CD4-positive, alpha-beta T cell treated with Interferon gamma for 1 hour (primary cell): Measurements from ENCODE around the gene CCDC122.

Experiments used
- DNase-seq: peaks from one replicate; pipeline ENCODE4 v3.0.0-alpha.2; 2020

CCDC122 gene

DNA sequence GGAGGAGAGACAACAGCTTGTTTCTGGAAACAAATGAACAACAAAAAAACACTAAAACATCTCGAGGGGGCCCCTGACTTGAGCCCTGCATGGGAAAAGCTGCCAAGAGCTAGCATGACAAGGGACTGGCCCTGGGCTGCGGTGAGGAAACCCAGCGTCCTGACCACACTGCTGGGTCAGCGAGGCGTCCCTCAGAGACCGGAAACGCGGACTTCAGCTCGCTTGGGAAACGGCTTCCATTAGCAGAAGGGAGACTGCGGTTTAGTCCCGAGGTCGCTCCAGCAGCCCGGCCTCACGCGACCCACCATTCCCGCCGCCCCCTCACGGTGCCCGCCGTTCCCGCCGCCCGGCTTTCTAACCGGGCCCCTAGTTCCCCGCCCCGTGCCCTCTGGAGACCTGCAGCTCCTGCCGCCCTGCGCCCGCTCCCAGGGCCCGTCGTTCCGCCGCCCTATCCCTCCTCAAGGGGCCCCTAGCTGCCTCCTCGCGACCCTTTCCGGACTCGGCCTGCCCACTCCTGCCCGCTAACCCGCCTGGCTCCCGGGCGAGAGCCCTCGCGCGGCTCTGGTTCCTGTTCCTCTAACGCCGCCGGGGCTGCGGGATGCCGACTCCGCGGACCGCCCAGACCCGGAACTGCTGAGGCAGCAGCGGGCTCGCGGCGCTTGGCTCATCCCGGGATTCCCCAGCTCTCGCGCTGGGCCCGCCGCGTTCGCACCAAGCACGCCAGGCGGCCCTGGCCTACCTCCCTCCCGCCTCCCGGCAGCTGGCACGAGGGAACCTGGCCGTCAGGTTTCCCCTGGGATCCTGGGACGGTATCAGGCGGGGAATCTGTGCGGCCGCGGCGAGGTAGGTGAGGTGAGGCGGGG, at the start of gene CCDC122:
Gene CCDC122 (minus strand): TSS at position 849 of the 863 bp plus-strand sequence. CDS start 10,364 bp downstream, outside the sequence.
- peak; percentile 82 for DNase-seq

DNA sequence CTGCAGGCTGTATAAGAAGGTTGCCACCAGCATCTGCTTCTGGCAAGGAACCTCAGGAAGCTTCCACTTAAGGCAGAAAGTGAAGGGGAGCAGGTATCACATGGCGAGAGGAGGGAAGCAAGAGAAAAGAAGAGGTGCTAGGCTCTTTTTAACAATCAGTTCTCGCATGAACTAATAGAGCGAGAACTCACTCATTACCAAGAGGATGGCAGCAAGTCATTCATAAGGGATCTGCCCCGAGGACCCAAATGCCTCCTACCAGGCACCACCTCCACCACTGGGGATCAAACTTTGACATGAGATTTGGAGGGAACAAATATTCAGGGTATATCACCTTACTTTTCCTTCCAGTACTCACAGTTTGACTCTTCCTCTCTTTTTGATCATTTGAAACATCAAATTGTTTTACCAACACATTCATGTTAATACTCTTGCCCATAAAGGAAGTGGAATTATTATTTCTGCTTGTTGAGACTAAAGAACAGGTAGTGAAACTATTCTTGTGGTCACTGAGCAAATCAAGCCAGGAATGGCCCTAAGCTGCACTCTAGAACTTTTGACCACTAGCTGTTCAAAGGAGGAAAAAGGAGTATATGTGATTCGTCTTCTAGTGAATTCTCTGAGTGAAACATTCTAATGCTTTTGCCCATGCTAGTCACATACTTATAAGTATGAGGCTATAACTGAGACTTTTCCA, 45.2 kb upstream of the CCDC122 start:
- DNase-seq: no peak

DNA sequence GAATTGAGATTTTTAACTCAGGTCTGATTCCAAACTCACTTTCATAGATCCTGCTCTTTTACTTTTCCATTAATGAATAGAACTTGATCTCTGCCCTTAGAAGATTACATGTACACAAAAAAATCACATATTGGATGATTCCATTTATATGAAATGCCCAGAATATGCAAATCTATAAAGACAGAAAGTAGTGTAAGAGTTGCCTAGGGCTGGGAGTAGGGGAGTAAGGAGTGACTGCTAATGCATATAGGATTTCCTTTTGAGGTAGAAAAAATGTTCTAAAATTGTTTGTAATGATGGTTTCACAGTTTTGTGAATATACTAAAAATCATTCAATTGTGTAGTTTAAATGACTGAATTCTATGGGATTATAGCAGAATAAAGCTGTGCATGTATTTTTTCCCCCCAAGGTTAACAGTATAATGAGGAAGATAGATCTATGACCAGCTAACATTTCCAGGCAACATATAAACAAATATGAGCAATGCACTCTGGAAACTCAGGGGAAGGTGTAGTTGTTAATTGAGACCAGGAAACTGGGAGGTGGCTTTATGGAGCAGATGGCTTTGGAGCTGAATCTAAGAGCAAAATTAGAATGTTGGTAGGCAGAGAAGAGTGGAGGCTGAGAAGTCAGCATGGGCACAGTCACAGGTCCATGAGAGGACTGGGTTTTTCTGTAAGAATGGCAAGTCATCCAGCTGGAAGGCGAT, 41.6 kb upstream of the CCDC122 start:
- no peak for DNase-seq

DNA sequence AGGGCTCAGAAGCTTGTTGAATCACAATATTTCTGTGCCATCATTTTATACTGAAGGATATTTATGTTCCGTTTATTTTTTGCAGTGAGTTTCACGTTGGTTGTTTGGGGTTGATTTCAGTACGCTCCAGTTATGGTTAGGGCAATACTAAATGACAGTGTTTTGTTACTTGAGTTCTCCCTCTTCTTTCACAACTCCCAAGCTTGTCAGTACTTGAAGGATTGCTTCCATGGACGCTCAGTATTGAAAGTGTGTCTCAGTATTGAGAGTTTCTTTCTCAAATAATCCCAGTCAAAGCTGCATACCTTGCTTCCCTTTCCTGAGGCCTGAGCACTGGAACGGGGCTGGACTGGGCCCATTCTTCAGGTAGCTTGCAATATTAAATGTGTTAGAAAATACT, 39.1 kb upstream of the CCDC122 start:
- no peak for DNase-seq

DNA sequence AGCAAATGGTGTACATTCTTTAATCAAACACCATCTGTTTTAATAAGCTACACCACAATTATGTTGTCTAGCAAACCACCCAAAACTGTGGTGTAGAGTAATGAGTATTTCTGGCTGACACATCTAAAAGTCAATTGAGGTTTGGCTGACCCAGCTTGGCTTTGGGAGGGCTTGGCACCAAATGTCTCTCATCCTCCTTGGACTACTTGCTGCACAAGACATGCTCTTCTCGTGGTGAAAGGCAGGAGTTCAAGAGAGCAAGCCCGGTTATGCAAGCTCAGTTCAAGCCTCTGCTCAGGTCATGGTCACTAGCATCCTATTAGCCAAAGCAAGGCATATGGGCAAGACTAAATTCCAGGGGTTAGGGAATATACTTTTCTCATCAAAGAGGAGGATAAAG, 37.3 kb upstream of the CCDC122 start:
- DNase-seq: no peak

DNA sequence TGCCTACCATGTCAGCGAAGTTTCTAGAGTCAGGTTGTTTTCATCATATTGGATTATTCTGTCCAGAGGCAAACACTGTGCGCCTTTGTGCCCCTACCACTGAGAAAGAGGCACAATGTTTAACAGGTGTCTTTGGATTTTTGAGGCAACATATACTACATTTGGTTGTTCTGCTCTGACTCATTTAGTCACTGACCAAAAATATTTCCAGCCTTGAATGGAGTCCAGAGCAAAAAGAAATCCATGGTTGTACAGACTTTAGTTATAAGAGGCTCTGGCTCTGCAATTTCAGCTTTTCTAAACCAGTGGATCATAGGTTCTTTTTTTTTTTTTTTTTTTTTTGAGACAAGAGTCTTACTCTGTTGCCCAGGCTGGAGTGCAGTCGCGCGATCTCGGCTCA, 35.9 kb upstream of the CCDC122 start:
- DNase-seq: no peak

DNA sequence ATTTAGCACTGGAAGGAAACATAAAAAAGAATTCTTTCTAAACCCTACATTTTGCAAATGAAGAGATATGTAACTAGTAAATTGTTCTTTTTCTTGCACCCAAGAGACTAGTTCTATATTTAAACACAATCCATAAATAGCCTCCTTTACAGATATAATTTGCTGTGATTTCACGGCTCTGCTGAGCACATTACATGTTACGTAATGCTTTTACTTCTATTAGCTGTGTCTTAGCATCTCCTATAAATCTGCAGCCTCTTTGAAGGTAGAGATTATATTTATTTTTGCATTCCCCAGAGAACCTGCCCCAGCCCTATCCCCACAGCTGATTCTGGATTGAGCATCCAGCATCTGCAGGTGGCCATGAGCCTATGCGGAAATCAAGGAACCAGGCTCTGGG, 32.3 kb upstream of the CCDC122 start:
- DNase-seq: no peak

DNA sequence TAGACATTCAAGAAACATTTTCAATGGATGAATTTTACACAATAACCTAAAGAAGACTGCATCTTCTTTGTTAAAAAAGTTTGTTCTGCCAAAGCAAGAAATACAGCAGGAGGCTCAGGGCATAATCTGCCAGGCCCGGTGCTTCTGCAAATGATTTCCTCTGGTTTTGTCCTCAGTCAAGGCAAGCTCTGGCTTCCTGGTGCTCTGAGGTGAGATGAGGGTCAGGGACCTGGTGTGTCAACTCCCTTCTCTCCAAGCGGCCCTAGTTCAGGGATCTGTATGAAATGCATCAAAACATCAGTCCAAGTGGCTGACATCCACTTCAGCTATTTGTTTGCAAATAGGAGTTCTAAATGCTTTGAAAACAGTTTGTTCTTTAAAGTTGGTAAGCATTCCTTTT, 31.7 kb upstream of the CCDC122 start:
- DNase-seq: no peak

DNA sequence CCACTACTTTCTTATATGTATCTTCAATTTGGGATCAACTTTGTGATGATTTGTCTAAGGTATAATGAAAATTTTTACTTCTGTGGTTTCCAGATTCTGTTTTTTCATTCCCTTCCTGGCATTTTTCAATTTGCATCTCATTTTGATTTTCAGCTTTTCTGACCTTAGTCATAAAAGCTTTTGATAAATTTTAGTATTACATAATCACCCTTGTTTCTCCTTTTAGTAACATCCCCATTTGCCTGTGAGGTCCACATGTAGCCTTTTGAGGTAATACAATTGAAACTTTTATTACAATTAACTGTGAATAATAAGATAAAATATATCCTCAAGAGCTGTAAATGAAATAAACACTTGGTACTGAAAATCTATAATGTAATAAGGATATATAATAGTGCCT, 31.3 kb upstream of the CCDC122 start:
- DNase-seq: no peak

DNA sequence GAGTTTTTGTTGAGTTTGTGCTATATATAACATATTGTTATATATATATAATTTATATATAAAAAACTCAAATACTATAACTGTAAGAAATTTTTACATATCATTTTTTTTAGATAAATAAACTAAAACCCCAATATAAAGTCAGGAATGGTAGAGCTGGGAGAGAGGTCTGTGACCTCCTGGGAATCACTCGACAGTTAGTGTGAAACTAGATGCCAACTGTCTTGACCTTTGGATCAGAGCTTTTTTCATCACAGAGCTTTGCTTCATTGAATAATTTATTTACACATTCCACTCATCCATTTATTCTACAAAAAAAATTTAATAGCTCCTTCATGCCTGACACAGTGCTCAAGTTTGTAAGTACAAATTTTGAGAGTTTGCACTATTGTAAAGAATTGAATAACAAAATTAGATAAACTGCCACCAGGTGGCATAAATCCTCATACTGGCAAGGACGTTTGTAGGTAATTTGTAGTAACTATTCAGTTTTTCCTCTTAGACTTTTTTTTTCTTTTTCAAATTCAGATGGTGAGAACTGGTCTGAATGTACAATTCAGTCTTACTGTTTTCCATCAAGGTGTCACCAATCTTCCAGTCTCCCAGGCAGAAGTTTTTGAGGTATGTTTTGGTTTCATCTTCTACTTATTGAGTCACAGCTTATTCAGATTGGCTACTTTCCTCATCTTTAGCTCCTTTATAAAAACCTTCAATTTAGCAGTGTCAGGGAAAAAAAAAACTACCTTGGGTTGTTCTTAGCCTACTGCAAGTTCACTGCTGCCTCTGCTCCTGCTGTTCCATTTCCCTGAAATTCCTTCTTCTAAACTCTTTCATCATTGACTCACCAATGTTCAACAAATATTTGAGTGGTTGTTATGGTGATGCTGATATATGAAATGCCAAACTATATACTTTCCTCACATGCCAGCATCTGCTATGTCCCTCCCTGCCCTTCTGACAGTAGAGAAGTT, 28.9 kb upstream of the CCDC122 start:
- no peak for DNase-seq

DNA sequence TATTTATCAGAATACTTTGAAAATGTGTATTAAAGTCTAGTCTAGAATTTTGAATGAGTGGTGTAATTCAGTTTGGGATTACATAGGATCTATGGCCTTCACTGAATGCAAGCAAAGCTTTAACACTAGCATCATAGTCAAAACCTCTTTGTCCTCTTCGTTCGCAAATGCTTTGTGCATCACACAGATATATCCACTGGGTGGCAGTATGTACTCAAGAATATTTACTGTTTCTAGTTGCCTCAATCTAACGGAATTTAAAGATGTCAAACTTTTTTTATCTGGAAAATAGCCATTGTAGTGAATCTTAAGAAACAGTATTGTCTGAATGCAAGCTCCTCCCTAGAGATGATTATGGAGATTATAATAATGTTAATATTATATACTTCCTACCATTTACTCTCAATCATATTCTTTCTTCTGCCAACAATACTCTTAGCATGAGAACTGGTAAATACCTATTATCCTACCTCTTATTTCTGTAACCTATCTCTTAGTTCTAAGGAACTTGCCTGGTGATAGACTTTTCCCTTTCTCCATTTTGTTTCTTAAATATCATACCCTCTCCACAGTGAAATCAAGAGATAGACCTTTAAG, 26.0 kb upstream of the CCDC122 start:
- DNase-seq: no peak

DNA sequence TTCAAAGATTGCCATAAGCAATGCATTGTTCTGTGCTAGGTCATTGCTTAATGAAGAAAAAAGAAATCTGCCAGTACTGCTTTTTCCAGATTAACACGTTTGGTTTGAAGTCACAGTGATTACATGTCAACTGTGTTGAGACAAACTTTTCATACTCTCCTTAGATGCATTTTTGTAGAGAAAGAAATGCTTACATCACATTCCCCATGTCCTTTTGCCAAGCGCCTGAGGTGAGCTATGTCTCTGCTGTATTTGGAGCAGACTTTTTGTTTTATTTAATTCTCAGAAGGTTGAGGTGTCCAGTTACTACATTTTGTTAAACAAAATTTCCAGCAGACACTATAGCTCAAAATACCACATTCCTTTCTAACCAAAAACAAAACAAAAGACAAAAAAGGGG, 16.4 kb upstream of the CCDC122 start:
- no peak for DNase-seq

DNA sequence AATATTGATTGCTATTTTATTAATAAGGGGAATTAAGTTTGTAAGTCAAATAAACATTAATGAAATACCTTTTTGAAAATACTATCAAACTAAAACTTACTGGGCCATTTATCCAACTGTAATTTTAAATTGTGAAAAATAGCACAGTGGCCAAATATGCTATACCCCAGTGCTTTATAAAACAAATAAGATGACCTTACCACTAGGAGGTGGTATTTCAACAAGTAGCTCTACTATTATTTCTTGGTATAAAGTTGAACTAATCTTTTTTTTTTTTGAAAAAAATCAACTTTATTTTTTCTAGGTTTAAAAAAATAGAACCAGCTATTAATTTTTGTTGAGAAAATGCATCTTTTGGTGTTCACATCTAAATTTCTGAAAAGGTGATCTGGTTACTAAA, 14.9 kb upstream of the CCDC122 start:
- no peak for DNase-seq

DNA sequence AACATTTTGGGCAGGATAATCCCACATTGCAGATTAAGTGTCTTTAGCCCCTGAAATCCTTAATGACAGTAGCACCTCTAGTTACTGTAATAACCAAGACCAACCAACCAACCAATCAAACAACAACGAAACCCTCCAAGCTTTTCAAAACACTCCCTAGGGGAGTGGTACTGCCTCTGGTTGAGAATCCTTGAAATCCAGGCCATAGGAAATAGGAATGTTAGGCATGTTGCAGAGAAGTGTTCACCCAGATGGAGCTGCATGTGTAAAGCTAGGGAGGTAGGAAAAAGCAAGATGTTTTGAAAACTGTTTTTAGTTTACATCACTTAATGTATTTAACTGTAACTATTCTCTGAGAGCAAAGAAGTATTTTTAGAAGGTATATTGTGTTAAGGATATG, 4.7 kb upstream of the CCDC122 start:
- no peak for DNase-seq

DNA sequence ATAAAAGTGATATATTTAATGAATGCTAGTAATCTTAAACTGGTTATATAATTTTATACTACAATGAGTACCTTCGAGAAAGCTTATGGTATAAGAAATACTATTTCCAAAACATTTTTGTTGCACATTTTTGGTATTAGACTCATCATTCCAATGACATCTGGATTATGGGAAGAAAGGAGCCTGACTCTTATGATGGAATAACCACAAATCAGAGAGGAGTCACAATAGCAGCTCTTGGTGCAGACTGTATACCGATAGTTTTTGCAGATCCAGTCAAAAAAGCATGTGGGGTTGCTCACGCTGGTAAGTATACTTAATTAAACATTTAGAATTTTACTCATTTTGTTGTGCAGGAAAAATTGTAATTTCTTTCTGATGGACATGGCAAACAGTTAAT, 4.1 kb upstream of the CCDC122 start:
- no peak for DNase-seq

DNA sequence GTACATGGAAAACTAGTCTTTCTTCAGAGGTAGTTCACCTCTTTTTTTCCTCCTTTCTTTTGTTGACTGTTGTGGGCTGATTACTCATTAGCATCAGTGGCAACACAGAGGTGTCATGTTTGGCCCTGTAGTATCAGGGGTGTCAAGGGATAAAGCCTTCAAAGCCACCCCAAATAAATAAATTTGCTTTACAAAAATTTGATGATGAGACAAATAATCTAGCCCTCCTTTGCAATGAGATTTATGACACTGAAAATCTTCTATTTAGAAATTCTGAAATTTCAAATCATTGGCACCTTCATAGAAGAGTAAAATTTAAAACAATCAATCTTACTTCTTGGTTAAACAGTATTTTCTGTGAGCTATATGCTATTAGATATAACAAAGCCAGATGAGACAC, 2.0 kb upstream of the CCDC122 start:
- no peak for DNase-seq

DNA sequence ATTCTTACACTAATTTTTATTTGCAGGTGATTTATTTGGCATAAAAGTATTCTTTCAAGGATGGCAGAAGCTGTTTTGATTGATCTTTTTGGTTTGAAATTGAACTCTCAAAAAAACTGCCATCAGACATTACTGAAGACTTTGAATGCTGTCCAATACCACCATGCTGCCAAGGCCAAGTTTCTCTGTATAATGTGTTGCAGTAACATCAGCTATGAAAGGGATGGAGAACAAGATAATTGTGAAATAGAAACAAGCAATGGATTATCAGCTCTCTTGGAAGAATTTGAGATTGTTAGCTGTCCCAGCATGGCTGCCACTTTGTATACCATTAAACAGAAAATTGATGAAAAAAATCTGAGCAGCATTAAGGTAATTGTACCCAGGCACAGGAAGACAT, 1.4 kb upstream of the CCDC122 start:
- no peak for DNase-seq

DNA sequence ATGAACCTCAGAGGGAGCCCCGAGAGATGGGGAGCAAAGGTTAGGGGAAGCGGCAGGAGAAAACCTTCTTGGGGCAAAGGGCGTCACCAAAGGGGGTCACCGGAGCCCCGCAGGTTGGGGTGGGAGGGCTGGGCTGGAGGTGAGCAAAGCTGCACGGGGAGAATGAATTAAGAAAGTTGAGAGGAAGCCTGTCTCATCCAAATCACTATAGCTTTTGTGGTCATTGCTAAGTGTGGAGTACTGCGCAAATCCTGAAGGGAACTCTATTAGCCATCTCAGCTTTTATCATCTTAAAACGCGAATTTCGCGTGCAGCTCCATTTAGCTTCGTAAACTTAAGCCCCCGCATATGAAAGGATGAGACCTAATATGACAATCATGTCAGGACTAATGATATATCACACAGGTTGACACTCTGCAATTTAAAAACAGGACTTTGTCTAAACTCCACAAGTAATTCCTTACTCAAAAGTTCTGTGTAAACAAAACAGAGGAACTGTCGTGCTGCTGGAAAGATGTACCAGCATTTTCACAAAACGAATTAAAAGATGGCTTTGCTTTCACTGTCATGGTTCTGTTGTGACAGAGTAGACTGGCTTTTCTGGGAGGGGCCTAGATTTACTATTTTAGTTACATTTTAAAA, 795 bp upstream of the CCDC122 start:
- no peak for DNase-seq

DNA sequence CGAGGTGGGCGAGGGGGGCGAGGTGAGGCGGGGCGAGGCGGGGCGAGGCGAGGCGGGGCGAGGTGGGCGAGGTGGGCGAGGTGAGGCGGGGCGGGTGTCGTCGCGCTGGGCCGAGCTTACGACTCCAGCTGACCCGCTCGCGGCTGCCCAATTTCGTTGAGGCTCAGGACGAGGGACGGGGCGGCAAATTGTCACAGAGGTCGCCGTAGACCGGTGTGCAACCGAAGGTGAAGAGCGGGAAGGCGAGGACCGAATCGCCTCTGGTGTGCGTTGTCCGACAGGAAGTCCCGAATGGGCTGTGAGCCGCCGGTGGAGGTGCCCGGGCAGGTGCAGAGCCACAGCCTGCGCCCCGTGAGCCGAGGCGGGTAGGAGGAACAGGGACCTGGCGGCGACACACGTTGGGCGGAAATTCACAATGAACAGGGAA, 228 bp upstream of the CCDC122 start, which contains the start of gene LACC1:
Gene LACC1 (plus strand): TSS at position 150 of the 427 bp plus-strand sequence. CDS start 1,082 bp downstream, outside the sequence.
- peak; percentile 23 for DNase-seq

DNA sequence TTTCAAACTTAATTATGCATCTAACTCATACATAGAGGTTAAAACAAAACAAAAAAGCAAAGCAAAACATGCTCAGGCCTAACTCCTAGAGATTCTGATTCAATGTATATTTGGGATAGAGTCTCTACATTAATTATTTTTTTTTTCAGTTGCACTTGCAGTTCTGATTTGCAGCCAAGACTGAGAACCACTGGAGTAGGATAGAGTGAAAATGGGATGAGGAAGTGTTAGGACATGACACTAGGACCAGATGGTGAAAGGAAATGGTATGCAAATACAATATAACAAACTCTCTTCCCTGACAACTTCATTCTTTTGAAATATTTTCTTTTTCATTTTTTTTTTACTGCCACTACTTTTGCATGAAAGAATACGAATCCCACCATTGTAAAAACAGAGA, 1.8 kb downstream of the CCDC122 start:
- no peak for DNase-seq

DNA sequence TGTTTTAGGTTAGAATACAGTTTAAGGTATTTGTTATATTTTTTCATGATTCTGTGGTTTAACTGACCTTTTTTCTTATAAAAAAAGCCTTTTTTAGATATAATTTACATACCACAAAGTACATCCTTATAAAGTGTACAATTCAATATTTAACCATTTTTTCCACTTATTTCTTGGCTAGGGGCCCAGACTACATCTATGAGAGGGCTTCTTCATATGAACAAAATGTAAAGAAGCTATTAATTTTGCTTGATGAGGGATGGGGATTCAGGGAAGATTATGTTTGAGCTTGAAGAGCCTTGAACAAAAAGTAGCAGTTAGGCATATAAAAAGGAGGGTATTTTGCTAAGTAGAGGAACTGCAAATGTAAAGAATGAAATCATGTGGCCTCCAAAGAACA, 2.2 kb downstream of the CCDC122 start:
- no peak for DNase-seq
